Skeletal muscle satellite cell (primary cell): Measurements from ENCODE around the gene FOXD4L6. TPM values are rescaled to one million over a fixed set of nuclear protein-coding genes. Genes with fewer than 3 reads are reported as not detected.
"Not testable (repeated sequence)": the region's sequence is repeated elsewhere in the genome, so short reads cannot be mapped to it uniquely, and the experiment has no call there.

ENCODE experiments used
- H3K27me3 ChIP-seq: 2 replicates; pipeline ENCODE4 v1.7.0; 2013; ENCODE audit warnings: low read length; ENCODE audit not compliant: control insufficient read depth, insufficient read depth
- H3K36me3 ChIP-seq: 2 replicates; pipeline ENCODE4 v1.7.0; 2013; ENCODE audit warnings: mild to moderate bottlenecking, control low read depth, low read length; ENCODE audit not compliant: insufficient read depth
- H3K4me1 ChIP-seq: 2 replicates; pipeline ENCODE4 v1.7.0; 2013; ENCODE audit warnings: low read length; ENCODE audit not compliant: control insufficient read depth, insufficient read depth
- H3K4me2 ChIP-seq: 2 replicates; pipeline ENCODE4 v1.7.0; 2013; ENCODE audit warnings: mild to moderate bottlenecking, low read length
- H3K4me3 ChIP-seq: 2 replicates; pipeline ENCODE4 v1.7.0; 2013; ENCODE audit warnings: low read length
- H3K9ac ChIP-seq: 2 replicates; pipeline ENCODE4 v1.7.0; 2013; ENCODE audit warnings: mild to moderate bottlenecking, low read depth, low read length, moderate library complexity
- H3K9me3 ChIP-seq: replicated peaks from 2 replicates; pipeline ENCODE4 v1.7.0; 2013; ENCODE audit warnings: mild to moderate bottlenecking, control low read depth, low read length
- total RNA-seq: library from RNA; depleted of rRNA; stranded (reverse); fragments of >200 nt; gene quantifications from 2 replicates; pipeline ENCODE4 v1.2.3, GENCODE V29; 2012; rRNA removed

FOXD4L6 gene
- total RNA-seq, result not detected in 2 replicates

GRCh38 chr9:41128581-41128980 is at the start of gene FOXD4L6:
TSS of gene FOXD4L6 (minus strand) at chr9:41128681. CDS start at chr9:41128383, 298 bp downstream.
- H3K36me3 ChIP-seq, H3K4me1 ChIP-seq, H3K27me3 ChIP-seq, H3K4me3 ChIP-seq, H3K9ac ChIP-seq, H3K9me3 ChIP-seq, H3K4me2 ChIP-seq: not testable (repeated sequence)

GRCh38 chr9:41174994-41175393 is 46.5 kb upstream of the FOXD4L6 start:
- H3K4me2 ChIP-seq, H3K27me3 ChIP-seq, H3K9ac ChIP-seq, H3K36me3 ChIP-seq, H3K4me1 ChIP-seq, H3K9me3 ChIP-seq, H3K4me3 ChIP-seq: not testable (repeated sequence)

GRCh38 chr9:41150116-41150515 is 21.6 kb upstream of the FOXD4L6 start:
- not testable (repeated sequence) for H3K4me3 ChIP-seq

GRCh38 chr9:41141878-41142277 is 13.4 kb upstream of the FOXD4L6 start:
- H3K9me3 ChIP-seq, H3K4me2 ChIP-seq, H3K9ac ChIP-seq, H3K27me3 ChIP-seq, H3K4me1 ChIP-seq, H3K36me3 ChIP-seq, H3K4me3 ChIP-seq: not testable (repeated sequence)

More at GRCh38 chr9:41150116-41150515, 21.6 kb upstream of the FOXD4L6 start:
- not testable (repeated sequence) for H3K4me1 ChIP-seq, H3K9ac ChIP-seq, H3K36me3 ChIP-seq, H3K9me3 ChIP-seq, H3K27me3 ChIP-seq, H3K4me2 ChIP-seq

GRCh38 chr9:41126746-41127446 is 1.6 kb downstream of the FOXD4L6 start:
- not testable (repeated sequence) for H3K36me3 ChIP-seq, H3K4me1 ChIP-seq, H3K27me3 ChIP-seq, H3K4me3 ChIP-seq, H3K4me2 ChIP-seq, H3K9me3 ChIP-seq, H3K9ac ChIP-seq

- not testable (repeated sequence) for H3K4me3 ChIP-seq, H3K9me3 ChIP-seq, H3K36me3 ChIP-seq, H3K9ac ChIP-seq, H3K4me2 ChIP-seq, H3K4me1 ChIP-seq, H3K27me3 ChIP-seq
Measured at GRCh38 chr9:41125936-41126335, 2.5 kb downstream of the FOXD4L6 start.

DNA sequence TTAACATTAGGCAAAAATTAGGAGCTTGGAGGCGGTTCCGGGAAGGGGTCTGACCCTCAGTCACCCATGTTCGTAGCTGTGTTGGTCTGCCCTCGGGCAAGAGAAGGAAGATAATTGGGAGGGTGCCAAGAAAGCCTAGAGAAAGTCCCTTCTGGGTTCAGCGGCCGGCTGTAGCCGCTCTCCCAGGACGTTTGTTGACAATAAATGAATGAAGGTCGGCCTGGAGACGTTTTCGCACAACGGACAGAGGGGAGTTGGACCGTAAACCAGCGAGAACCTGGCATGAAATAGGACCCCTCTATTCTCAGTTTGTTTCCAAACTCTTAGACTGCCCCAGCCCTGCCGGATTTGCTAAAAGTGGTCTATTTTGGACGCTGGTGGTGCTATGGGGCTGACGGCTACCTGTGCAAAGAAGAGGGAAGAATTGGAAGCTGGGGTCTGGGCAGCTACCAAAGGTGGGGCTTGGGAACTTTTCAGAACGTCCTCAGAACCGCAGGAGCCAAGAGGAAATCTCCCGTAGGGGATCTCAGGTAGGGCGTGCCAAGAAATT is 3.3 kb downstream of the FOXD4L6 start:
- H3K9ac ChIP-seq, H3K4me3 ChIP-seq, H3K27me3 ChIP-seq, H3K36me3 ChIP-seq, H3K9me3 ChIP-seq, H3K4me2 ChIP-seq, H3K4me1 ChIP-seq: not testable (repeated sequence)

GRCh38 chr9:41124250-41125108 is 4.0 kb downstream of the FOXD4L6 start:
- not testable (repeated sequence) for H3K27me3 ChIP-seq

GRCh38 chr9:41123812-41124211 is 4.7 kb downstream of the FOXD4L6 start:
- H3K9ac ChIP-seq, H3K4me2 ChIP-seq, H3K4me1 ChIP-seq, H3K9me3 ChIP-seq, H3K27me3 ChIP-seq, H3K36me3 ChIP-seq, H3K4me3 ChIP-seq: not testable (repeated sequence)

More at GRCh38 chr9:41124250-41125108, 4.0 kb downstream of the FOXD4L6 start:
- not testable (repeated sequence) for H3K36me3 ChIP-seq, H3K4me2 ChIP-seq, H3K4me1 ChIP-seq, H3K9me3 ChIP-seq, H3K9ac ChIP-seq, H3K4me3 ChIP-seq

DNA sequence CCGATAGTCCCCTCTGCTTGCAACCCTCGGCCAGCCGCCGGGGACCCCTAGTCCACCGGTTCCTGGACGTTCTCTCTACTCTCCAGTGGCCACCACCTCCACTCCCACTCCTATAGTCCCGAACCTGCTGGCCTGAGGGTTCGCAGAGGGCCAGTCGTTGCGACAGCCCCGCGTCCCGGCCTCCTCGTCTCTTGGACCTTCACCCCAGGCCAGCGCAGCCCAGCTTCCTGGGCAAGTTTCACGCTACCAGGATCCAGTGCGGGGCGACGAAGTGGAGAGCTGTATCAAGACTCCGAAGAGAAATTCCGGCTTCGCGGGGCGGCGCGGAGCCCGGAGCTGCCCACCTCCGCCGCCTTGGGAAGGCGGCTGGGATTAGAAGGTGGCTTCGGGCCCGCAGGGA is 5.1 kb downstream of the FOXD4L6 start:
- not testable (repeated sequence) for H3K4me2 ChIP-seq, H3K36me3 ChIP-seq, H3K4me3 ChIP-seq, H3K27me3 ChIP-seq, H3K9ac ChIP-seq, H3K4me1 ChIP-seq, H3K9me3 ChIP-seq

GRCh38 chr9:41120696-41121095 is 7.8 kb downstream of the FOXD4L6 start:
- not testable (repeated sequence) for H3K9me3 ChIP-seq, H3K4me3 ChIP-seq, H3K27me3 ChIP-seq, H3K4me2 ChIP-seq, H3K9ac ChIP-seq, H3K4me1 ChIP-seq, H3K36me3 ChIP-seq

GRCh38 chr9:41119719-41120118 is 8.8 kb downstream of the FOXD4L6 start:
- H3K4me1 ChIP-seq, H3K4me2 ChIP-seq, H3K36me3 ChIP-seq, H3K9me3 ChIP-seq, H3K27me3 ChIP-seq, H3K4me3 ChIP-seq, H3K9ac ChIP-seq: not testable (repeated sequence)
